Erythroblast (primary cell): ENCODE measurements around the gene IL22RA2.

ENCODE experiments used
- GATA1 ChIP-seq: IDR thresholded peaks from 2 replicates; pipeline ENCODE4 v1.6.1; 2011; ENCODE audit warnings: low read depth, mild to moderate bottlenecking, control low read depth, low read length, moderate library complexity
- POLR2A ChIP-seq: IDR thresholded peaks from 2 replicates; pipeline ENCODE4 v1.6.1; 2011; ENCODE audit warnings: mild to moderate bottlenecking, low read length

DNA sequence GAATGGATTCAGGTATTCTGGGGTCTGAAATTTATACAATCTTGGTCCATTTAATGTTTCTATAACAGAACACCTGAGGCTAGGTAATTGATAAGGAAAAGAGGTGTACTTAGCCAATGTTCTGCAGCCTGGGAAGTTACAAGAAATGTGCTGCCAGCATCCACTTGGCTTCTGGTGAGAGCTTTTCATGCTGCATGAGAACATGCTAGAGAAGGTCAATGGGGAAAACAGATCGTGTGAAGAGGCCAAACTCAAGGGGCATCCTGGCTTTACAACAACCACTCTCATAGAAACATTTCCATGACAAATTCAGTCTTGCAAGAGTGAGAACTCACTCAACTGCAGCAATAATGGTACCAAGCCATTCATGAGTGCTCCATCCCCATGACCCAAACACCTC lies 16.8 kb downstream of the IL22RA2 start:
- TF ChIP-seq POLR2A (no peak), GATA1 (no peak)
